ENCODE data around the gene LRRC40.
"Not testable (repeated sequence)": the region's sequence is repeated elsewhere in the genome, so short reads cannot be mapped to it uniquely, and the experiment has no call there.

The LRRC40 gene

DNA sequence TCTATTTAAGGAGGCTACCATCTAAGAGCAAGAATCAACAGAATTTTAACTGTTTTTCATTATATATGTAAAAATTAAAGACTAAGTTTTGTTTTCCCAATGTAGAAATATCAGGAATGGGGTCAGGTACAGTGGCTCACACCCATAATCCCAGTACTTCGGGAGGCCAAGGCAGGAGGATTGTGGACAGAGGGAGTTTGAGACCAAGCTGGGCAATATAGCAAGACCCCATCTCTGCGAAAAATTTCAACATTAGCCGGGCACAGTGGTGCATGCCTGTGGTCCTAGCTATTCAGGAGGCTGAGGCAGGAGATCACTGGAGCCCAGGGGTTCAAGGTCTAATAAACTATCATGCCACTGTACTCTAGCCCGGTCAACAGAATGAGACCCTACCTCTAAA lies 5.3 kb downstream of the LRRC40 start:
- DNase-seq, result no peak

DNA sequence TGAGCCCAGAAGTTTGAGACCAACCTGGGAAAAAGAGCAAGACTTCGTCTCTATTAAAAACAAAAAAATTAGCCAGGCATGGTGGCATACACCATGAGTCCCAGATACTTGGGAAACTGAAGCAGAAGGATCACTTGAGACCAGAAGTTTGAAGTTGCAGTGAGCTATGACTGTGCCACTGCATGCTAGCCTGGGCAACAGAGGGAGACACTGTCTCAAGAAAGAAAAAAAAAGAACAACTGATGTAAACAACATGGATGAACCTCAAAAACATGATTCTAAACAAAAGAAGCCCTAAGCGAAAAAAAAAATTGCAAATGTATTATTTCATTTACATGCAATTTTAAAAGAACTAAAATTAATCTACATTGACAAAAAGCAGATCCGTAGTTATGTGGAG lies 9.0 kb downstream of the LRRC40 start:
- DNase-seq, result no peak

DNA sequence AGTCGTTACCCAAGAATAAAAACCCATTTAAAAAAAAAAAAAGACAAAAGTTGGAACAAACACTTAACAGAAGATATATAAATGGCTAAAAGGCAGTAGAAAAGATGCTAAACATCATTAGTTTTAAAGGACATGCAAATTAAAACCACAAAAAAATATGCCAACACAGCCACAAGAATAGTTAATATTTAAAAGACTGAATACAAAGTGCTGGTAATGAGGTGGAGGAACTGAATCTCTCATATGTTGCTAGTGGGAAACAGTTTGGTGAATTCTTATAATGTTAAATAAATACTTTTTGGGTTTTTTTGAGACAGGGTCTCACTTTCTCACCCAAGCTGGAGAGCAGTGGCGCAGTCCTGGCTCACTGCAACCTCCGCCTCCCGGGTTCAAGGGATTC lies 10.0 kb downstream of the LRRC40 start:
- no peak for DNase-seq

DNA sequence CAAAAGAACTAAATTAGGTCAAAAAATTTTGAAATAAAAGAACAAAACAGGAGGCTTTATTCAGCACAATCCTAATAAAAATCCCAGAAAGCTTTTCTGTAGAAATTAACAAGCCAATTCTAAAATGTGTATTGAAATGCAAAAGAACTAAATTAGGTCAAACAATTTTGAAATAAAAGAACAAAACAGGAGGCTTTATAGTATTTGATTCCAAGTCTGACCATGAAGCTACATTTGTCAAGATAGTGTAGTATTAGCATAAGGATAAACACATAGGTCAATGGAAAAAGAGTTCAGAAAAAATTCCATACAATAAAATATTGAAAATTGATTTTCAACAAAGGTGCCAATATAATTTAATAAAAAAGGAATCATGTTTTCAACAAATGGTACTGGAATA lies 10.8 kb downstream of the LRRC40 start:
- DNase-seq, result no peak

DNA sequence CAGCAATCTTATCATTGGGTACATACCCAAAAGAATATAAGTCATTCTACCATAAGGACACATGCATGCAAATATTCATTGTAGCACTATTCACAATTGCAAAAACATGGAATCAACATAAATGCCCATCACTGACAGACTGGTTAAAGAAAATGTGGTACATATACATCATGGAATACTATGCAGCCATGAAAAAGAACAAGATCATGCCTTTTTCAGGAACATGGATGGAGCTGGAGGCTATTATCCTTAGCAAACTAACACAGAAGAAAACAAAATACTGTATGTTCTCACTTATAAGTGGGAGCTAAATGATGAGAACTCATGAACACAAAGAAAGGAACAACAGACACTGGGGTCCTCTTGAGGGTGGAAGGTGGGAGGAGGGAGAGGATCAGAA lies 12.9 kb downstream of the LRRC40 start:
- not testable (repeated sequence) for DNase-seq

DNA sequence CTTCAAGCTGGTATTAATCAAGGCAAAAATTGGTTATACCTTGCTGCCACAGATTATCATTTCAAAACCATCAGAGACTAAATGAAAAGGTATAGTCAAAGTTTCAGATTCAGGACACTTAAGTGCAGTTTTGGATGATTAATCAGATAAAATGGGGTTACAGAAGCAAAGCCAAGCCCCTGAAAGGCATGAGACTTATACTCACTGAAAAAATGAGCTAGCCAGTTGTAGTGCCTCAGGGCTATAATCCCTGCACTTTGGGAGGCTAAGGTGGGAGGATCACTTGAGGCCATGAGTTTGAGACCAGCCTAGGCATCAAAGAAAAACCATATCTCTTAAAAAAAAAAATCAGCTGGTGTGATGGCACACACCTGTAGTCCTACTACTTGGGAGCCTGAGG lies 15.2 kb downstream of the LRRC40 start:
- DNase-seq, result no peak

DNA sequence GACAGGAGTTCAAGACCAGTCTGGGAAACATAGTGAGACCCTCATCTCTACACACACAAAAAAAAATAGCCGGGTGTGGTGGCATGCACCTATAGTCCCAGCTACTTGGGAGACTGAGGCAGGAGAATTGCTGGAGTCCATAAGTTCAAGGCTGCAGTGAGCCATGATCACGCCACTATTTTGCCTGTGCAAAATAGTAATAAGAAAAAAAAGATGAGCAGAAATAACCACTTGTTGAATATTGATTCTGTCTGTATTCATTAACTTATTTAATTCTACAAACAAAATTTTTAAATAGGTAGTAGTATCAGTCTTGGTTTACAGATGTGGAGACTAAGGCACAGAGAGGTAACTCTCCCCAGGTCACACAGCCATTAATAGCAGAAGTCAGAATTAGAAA lies 16.9 kb downstream of the LRRC40 start:
- DNase-seq, result no peak

DNA sequence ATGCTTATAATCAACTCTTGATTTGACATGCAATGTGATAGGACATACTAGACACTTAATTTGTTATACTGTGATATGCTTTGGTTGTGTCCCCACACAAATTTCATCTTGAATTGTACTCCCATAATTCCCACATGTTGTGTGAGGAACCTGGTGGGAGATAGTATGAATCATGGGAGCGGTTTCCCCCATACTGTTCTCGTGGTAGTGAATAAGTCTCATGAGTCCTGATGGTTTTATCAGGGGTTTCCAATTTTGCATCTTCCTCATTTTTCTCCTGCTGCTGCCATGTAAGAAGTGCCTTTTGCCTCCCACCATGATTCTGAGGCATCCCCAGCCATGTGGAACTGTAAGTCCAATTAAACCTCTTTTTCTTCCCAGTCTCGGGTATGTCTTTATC lies 20.2 kb downstream of the LRRC40 start:
- not testable (repeated sequence) for DNase-seq

DNA sequence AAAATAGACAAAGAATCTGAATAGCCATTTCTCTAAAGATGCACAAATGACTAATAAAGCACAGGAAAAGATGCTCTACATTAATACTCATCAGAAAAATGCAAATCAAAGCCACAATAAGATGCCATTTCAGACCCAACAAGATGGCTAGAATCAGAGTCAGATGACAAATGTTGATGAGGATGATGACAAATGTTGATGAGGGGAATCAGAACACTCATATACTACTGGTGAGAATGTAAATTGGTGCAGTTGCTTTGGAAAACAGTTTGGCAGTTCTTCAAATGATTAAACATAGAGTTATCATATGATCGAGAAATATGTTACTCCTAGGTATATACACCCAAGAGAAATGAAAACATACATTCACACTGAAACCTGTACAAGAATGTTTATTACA lies 33.9 kb downstream of the LRRC40 start:
- no peak for DNase-seq

DNA sequence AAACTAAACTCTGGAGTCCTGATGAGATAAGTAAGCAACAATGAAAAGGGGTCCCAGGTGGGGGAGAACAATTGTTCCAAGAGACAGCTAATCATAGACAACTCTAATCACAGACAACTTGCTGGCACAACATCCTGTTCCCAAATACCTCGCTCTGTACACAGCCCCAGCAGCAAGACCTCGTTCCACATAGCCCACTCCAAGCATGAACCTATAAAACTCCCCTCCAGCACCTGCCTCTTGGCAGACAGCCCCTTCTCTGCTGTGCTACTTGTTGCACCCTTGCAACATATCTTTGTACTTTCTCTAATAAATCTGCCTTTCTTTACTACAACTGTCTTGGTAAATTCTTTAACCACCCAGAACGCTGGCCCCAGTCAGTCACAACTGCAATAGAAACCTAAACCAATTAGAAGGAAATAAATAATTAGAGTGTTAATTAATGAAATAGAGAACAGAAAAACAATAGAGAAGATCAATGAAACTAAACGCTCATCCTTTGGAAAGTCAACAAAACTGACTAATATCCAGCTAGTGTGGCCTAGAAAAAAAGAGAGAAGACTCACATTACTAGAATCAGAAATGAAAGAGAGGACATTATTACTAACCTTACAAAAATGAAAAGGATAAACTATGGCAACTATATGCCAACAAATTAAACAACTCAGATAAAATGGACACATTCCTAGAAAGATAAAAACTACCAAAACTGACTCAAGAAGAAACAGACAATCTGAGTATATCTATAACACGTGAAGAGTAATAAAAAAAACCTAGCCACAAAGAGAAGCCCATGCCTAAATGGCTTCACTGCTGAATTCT lies 36.1 kb downstream of the LRRC40 start:
- DNase-seq, result no peak

DNA sequence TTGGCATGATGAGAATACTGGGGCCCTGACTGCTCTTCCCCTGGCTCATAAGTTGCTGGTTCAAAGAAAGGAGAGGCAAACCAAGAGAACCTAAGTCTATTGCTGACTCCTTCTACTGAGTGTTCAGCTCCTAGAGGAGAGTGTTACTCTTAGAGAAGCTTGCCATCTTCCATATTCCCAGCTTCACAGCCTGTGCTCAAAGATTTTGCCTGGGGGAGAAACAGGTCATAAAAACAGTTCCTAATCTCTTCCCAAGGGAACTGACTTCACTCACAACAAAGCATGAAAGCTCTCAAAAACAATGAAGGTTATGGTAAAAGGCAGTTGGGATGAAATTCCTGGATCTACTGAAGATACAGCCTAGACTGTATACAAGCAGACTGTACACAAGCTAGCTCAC lies 37.1 kb downstream of the LRRC40 start:
- no peak for DNase-seq

DNA sequence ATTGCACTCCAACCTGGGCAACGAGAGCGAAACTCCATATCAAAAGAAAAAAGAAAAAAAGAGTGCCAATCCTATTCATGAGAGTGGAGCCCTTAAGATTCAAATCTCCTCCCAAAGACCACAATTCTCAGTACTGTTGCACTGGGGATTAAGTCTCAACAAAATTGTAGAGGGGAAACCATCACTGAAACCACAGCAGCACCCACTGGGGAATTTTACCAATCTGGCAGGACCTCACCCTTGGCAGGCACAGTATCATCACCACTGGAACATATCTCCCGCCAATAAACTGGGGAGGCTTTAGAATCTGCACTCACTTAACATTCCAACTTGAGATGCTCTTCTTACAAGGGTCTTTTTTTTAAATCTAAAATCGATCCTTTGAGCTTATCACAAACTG lies 41.0 kb downstream of the LRRC40 start:
- no peak for DNase-seq

DNA sequence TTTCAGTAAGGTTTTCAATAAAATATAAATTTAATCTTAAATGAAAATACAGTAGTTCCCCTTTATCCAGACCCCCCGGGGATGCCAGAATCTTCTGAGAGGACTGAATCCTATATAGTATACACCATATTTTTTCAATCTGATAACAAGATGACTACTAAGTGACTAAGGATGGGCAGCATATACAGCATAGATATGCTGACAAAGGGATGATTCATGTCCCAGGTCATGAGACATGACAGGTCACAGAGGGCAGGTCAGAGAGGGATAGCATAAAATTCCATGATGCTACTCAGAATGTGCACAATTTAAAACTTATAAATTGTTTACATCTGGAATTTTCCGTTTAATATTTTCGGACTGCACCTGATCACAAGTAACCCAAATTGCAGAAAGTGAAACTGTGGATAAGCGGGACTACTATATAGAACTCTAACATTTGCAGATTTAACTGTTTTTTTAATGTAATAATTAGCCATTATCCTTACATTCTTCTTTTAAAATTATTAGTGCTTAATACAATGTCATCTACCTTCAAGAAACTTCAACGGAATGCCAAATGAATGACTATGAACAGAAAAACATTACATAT lies 48.8 kb downstream of the LRRC40 start:
- no peak for DNase-seq

DNA sequence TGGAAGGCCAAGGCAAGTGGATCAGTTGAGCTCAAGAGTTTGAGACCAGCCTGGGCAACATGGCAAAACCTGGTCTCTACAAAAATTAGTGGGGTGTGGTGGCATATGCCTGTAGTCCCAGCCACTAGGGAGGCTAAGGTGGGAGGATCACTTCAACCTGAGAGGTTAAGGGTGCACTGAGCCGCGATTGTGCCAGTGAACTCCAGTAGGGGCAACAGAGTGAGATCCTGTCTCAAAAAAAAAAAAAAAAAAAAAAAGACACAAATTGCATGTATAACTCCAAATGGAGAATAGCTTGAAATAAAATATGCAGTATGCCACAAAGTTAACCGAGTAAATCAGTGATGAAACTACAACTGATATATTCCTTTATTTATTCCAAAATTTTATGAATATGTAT lies 51.6 kb downstream of the LRRC40 start:
- DNase-seq, result no peak

DNA sequence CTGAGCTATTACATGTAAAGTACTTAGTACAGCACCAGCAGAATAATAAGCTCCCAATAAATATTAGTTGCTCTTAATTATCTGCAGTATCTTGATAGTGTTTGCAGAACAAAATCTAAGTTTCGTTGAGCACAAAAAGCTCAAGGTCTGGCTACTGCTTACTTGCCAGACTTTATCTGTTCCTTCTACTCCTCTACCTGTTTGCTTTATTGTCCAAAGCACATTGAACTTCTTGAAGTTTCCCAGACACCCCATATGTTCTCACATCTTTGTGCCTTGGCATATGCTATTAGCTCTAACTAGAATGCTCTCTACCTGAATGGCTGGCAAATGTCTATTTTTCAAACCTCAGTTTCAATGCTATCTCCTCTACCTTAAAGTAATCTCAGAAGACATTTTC lies 54.9 kb downstream of the LRRC40 start:
- no peak for DNase-seq

DNA sequence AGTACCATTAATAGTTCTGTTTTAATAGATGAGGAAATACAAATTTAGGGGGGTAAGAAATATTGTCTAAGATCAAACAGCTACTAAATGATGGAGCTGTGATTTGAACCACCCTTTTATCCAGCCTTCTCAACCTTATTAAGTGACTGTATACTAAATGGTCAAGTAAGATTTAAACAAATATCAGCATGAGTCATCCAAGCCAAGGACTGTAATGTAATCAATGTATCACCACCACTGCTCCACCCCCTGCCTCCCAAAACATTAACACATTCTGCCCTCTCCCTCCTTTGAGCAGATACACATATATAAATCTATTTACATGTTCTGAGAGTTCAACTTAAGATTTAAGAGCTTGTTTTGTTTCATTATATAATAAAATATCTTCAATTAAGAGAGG lies 58.9 kb downstream of the LRRC40 start:
- no peak for DNase-seq

DNA sequence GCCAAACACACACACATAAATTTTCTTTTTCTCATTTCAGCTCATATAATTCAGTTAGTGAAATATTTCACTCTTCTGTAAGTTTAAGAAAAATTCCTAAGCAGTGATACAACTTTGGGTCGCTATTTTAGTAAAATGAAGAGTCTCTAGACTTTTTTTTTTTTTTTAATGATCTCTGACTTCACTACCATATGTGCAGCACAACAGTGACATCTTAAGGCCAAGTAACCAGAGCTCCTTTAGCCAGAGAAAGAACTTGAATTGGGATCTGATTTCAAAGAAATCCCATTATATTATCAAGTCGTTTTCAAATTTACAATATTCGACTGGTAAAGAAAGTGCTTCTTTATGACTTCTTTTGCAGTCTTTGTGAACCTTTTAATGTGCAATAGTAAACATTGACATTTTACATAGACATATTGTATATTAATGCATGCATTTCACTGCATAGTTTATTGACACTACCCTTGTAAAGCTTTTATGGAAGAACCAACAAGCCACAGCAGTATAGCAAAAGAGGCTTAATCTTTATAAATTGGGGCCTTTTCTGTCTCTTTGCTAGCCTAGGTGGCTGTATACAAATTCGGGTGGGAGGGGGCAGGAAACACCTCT lies 62.2 kb downstream of the LRRC40 start:
- DNase-seq, result no peak

DNA sequence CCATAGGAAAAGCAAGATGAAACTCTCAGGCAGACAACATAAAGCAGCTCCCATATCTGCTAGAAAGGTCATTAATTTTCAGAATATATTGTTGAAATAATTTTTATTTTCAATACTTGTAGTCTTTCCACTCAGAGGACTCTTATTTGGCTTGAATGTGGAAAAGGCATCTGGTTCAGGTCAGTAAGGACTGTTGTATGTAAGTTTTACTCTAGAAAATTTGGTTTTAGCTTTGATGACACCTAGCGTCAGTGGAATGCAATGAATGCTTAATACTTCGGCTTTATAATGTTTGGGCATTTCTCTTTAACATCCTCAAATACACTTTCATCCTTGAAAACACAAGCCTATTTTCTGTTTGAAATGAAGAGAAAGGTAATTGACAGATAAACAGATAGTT lies 63.3 kb downstream of the LRRC40 start:
- no peak for DNase-seq

DNA sequence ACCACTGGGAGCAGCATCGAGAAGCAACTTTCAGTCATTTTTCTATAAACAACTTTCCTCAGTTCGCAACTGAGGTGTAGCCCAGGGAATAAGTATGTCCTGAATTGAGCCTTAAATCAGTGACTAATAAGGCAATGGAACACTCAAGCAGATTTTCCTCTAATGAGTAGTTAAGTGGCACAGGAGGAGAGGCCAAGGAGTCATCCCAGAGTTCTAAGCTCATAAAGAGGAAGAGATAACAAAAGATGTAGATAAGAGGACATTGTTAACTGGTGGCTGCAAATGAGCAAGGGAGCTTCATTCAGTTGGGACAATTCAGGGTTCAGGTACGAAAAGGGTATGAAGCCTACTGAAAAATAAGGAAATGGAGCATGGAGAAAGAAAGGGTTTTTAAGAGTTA lies 64.5 kb downstream of the LRRC40 start:
- no peak for DNase-seq

DNA sequence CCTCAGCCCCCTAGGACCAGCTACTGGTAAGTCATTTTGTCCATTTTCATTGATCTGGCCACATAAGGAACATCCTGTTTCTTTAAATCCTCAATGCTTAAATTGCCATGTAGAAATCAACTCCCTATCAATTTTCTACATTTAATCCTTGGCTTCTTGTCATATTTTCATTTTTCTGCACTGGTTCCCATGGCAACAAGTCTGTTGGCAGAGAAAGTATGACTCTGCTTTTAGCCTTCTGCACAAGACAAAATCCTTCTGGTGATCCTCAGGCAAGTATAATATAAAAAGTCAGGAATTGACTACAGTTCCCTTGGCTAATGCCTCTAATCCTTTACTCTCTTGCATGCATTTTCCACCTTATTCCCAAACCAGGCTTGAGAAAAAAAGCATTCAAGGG lies 65.0 kb downstream of the LRRC40 start:
- DNase-seq, result no peak

DNA sequence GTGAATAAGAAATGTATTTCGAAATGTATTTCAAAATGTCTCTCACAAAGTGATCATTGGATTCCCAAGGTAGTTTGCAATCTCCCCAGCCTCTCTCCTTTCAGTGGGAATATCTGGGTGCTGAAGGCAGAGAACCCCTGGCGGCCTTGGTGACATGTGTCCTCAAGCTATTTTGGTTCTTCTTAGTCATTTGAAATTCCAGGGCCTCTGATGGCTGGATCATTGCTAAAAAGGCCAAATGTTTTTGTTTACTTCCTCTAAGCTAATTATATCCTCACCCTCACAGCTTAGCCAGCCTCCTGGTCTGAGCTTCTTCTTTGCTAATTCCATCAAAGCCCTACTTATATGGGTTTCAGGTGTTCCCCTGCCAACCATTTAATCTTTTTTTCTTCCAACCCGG lies 71.2 kb downstream of the LRRC40 start:
- no peak for DNase-seq

DNA sequence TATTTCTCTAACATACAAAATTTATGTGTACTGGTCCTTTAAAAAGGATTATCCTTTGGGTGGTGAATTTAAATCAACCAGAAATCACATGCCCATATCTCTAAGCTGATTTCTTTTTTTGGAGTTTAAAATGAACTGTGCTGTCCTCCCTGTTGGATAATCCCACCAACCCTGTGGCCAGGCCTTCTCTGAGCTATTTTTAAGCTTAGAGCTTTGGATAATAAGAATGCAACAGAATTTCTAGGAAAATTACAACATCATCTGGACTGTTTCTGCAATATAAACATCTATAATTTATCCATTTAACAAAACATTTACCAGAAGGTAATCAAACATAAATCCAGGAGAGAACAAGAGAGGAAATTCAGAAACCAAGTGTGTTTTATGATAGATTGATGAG lies 88.3 kb downstream of the LRRC40 start:
- DNase-seq, result no peak

DNA sequence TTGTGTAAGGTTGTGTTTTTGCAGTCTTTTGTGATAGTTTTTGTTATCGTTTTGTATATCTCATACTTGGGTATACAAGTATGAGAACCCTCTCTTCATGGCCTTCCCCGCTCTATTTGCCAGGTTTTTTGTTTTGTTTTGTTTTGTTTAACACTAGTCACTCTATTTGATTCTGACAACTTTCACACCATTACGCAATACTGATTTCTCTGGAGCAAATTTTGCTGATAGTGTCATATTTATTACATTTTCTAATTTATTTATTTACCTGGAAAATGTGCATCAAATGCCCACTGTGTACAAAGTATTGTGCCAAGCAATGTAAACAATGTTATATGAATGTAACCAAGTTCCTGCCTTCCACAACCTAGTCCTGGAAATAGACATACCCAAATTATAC lies 90.1 kb downstream of the LRRC40 start:
- DNase-seq, result no peak

DNA sequence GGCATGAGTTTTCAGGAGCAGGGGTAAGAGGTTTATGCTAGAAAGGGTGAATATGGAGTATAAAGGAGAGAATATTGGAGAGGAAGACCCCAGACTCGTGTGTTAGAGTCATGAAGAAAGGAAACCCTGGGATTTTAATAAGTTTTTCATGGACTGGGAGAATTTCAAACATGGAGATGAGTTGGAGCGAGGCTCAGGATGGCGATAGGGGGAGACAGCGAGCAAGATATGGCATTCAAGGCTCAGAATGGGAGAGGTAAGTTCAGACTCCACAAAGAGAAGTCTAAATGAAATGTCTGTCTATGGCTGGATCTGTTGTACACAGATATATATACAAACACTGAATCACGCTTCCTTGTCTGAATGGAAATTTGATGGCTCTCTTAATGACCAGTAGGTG lies 92.5 kb downstream of the LRRC40 start:
- no peak for DNase-seq

DNA sequence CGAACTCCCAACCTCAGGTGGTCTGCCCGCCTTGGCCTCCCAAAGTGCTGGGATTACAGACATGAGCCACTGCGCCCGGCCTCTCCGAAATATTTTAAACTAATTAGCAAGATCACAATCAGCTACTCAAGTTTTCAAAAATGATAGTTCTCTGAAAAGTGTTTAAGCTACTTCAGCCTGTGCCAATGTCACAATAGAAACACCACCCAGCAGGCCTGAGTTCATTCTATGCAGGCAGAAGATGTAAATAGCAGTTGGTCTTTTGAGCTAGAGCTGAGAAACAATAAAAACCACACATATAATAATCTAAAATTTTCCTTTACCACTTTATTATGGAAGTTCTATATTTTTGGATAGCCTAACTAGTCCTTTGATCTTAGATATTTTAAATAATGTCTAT lies 96.1 kb downstream of the LRRC40 start:
- no peak for DNase-seq
